ENCODE measurements around the gene RGS6.

Gene RGS6

DNA sequence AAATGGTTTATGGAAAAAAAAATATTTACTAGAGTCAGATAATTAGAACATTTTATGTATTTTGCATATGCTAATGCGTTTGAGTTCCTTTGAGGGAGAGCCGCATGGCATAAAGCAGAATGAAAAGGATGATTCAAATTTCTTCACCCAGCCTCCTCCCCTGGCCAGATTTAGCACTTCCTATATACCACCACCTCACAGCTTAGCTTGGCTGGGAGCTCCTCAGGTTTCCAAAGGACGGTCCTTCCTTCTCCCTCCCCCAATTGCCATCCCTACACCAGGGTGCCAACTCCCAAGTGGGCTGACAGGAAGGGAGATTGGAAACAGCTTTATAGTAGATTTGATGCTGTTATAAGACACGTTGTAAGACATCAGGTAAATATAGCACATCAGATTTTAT is 157.4 kb downstream of the RGS6 start:
- no peak for DNase-seq

DNA sequence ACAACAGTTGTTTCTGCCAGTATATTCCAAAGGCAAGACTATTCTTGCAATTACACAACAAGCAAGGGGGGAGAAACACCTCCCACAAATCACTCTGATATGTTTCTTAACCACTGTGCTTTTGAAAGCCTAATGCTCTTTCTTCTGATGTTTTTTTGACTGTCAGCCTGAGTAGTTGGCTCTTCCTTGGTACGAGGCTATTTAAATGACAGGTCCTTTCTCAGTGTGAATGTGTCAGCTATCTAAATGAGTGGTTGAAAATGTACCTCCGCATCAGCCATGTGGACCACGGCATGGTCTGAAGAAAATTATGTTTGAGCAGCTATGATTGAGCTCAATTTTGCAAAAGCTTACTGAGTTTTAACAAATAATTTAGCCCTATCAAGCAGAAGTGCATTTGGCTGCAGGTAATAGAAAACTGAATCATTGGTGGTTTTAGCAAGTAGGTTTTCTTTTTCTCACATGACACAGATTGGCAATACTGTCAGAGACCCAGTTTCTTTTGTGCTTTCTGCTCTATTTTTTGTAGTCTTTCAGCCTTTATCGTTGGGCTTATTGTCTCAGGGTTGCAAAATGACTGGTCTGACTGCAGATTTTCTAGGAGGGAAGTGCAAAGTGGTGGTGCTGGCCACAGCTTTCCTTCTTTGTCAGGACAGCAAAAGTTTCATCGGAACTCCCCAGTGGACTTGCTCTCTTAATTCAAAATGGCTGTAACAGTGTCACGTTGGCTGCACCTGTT is 162.8 kb downstream of the RGS6 start:
- DNase-seq: peak in 1 of 5 experiments; percentile 90

DNA sequence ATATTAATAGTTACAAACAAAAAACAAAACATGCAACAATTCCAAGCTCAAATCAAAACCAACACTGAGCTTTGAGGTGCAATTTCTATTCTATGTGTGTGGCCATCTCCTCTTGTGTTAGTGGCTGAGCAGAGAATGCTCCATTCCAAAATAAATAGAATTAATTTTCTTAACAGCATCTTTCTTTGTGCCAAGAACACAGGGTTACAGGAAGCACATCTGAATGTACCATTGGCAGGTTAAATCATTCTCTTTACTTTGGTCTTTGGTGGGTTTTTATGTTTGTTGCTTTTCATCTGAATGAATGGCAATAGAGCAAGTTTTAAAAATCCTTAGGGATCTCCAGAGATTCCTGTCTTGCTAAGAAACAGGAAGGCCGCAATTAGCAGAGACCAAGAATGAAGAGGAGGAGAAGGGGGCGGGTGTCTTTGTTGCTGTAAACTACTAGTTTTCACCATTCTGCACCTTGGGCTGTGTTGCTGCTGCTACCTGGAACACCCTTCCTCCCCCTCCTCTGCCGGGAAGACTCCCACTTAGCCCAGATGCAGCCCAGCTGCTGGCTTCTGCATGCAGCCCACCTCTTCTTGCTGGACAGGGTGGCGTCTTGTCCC is 165.0 kb downstream of the RGS6 start:
- no peak for DNase-seq

DNA sequence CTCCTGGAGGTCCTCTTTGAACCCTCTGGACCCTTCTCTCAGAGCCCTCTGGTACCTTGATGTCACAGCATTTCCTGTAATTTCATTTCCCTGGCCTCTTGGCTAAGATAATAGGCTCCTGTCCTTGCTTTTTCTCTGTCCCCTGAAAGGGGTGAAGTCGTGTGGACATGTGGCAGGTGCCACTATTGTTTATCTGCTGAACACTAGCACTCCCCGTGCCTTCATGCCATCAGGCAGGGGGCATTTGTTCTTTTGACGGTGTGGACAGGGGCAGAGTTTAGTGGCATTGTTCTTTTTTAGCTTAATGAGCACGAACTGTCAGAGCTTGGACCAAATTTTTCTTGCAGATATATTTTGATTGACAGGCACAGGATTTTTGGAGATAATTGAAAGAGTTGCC is 166.0 kb downstream of the RGS6 start:
- no peak for DNase-seq

DNA sequence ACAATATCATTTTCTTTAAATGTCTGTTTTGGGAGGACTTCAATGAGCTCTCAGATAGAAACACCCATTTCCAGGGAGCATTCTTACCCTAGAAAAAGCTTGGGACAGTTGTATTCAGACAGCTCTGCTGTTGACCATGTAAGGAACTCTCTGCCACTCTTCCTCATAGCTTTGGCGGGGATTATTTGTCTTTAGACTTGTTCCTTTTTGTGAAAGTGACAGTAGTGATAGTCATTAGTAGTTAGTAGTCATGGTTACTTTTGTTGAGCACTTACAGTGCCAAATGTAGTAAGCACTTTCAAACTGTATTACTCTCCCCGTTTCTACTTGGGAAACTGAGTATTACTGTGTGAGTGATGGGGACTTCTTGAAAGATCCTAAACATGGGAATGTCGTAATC is 167.3 kb downstream of the RGS6 start:
- no peak for DNase-seq

DNA sequence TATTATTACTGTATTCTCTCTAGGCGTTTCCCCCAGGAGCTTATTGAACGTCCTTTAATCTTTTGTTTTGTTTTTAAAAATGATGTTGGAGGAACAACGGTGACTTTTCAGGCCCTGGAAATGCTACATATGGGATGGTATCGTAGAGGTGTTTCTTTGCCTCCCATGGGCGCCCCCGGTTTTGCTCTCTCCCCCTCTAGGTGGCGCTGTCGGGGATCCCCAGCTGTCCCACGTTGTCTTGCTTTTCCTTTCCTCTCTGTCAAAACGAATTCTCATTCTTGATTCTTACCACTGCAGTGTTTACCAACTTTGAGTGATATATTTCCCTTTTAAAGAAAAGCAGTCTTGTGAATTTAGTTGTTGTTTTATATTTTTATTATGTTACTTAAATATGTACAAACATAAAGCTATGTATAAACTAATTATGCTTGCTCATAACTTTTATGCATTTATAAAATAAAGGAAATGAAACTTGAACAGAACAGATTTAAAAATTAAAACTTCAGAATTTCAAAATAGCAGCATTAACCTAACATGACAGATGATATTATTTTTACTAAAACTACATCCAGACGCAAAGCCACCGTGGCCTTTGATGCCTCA is 171.9 kb downstream of the RGS6 start:
- peak in 2 of 5 experiments; percentile 29 to 49 for DNase-seq

DNA sequence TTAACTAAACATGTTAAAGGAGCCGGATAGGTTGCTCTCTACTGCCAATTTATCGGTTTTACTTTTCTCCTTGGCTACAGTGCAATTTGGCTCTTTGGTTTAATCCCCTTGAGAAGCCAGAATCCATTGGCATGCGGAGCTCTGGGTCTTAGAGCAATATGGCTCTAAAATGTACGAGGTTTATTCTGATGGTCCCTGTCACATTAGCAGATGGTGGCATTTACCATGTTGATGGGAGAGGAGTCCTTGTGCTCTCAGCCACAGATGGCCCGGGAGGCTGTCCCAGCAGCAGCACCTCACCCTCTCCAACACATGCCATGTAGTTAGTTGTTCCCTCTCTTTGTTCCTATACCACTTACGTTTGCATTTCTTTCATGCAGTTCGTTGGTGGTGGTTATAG is 179.7 kb downstream of the RGS6 start:
- DNase-seq: no peak

DNA sequence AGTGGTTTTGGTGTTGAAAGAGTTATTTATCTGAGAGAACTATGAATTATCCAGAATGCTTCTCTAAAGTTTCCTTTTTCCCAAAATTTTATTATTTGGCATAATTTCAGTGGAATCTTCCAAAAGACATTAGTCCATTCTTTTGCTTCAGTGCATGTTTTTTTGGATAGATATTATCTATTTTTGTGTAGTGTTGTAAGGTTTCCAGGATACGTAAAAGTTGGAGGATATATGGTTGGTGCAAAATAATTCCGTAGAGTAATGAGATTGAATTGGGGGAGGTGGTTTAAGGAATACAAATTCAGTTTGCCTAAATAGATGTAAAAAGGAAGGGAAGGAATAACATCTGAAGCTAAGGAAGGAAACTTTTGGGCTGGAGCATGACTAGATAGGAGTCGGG is 186.6 kb downstream of the RGS6 start:
- no peak for DNase-seq

DNA sequence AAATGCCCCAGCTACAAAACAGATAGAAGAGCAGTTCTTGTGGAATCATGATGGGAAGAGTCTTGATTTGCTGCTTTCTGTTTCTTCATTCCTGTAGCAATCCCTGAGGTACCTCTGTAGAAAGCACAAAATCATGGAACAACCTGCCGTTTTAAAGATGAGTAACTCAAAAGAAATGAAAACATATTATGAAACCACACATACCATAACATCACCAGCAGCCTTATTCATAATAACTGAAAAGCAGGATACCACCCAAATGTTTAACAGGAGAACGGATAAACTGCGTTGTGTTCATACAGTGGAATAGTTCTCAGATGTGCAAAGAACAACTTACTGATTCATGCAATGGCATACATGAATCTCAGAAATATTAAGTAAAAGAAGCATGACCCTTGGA is 188.1 kb downstream of the RGS6 start:
- no peak for DNase-seq

DNA sequence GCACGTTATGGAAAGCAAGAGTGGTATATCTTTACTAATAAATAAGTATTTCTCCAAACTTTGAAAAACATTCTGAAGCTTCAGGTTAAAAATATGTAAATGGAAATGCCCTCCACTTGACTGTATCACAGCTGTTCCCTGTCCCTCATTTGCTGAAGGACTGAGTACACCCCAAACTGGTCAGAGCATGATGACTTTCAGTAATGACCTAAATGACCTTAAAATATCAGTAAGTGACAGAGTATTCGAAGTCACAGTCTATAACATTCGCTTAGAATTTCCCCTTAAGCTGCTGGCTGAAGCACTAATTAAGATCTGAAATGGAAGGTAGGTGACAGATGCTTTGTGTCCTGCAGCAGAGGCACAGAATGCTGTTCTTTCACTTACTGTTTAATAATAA is 191.5 kb downstream of the RGS6 start:
- DNase-seq: no peak

DNA sequence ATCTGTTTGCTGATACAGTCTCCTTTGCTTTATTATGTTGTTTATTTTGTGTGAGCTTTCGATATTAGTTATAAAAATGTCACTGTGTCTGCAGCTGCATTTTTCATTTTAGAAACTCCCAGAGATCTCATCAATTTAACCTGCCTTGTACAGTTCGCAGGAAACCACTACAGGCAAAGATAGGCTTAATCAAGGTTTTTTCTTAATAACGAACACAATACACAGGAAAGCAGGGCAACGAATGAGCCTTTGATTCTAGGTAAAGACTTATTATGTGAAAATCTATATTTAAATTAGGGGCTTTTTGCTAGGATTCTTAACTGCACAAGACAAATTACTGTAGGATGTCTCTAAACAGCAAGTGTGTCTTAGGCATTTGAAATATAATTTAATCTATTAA is 191.9 kb downstream of the RGS6 start:
- DNase-seq: peak in 1 of 5 experiments; percentile 80

DNA sequence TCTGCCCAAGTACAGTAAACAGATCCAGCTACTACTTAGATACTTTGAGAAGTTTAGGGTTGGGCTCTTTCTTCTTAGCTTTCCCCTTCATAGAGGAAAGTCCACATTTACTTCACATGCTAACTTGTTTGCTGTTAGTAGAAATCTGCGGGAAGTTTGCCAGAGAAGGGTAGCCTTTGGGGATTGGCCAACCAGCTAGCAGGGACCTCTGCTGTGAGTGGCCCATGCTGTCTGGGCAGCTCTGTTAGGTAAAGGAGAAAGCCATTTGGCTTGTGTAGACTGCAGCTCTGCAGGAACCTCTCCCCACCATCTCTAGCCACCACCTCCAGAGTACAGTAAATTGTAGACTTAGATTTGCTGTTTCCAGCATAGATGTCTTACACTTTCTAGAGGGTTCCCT is 193.9 kb downstream of the RGS6 start:
- no peak for DNase-seq

DNA sequence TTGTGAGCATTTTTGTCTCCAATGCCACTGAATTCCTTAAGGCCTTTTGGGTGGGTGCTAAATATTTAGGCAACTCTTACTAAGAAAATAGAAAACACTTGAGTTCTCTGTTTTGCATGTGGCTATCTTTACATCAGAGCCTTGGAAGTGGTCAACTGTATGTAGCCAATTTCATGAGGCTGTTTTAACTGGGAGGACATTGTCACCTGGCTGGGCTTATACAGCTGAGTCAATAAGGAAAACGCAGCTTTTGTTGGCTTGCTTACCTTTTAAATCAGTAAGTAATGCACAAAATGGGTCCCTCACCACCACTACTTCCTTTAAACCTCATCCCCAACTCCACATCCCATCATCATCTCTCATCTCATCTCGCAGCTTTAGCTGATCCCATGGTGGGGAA is 194.3 kb downstream of the RGS6 start:
- DNase-seq: no peak

DNA sequence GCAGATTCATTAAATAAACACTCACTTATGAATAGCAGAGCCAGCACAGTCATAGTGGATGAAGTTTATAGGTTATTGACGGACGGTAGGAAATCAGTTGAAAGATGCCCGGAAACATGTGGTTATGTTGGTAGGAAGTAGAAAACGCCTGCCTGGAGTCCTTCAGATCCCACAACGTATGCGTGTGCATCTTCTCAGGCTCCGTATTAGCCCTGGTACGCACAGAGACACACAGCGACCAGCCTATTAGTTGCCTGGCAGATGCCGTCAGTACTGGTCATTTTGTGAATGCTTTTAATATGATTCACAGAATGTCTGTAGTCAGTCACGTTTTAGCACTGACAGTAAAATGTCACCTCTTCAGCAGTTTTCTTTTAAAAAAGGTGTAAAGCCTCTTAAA is 196.4 kb downstream of the RGS6 start:
- peak in 1 of 5 experiments; percentile 66 for DNase-seq

DNA sequence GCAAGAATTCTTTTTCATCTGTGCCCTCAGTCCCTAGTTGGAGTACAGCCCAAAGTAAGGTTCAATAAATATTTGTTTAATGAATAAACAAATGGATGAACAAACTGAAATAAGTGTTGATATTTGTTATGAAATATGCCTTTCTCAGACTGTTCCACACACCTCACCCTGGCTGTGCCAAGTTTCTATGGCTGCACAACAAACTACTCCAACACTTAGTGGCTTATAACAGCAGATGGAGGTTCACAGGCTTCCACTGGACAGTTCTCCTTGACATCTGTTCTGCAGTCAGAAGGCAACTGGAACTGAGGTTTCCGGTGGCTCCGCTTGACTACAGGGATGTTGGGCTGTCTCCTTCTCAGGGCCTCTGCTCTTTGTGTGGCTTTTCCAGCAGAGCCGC is 197.1 kb downstream of the RGS6 start:
- no peak for DNase-seq

DNA sequence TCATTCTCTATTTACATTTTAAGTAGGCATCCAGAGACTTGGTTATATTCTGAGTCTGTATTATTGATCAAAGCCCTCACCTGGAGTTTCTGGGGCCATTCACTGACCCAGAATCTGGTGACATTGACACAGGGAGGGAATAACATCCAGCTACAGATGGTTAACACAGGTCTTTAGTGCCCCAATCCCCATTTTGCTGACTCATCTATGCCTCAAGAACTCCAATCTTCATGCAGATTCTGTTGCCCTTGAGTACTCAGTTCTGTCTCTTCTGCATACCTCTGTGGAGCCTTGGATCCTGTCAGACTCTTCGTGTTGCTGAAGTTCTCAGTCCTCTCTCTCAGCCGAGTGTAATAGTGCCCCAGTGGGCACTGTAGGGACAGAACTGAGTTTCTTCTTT is 208.9 kb downstream of the RGS6 start:
- DNase-seq: no peak

DNA sequence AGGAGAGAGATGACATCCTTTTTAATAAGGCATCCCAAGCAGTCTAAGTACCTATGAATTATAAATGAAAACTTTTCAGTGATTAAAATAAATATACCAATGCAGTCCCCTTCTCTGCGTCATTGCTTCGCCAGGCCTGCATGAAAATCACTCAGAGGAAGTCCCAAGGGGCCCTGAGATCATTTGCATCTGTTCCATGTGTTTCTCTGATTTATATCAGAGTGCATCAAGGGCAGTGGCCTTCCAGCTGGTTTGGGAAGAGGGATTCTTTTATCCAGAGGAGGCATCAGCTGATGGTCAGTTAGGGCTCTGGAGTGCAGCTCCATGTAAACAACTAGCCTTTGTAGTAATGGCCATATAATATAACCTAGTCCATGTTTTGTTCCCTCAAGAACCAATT is 210.1 kb downstream of the RGS6 start:
- DNase-seq: no peak

DNA sequence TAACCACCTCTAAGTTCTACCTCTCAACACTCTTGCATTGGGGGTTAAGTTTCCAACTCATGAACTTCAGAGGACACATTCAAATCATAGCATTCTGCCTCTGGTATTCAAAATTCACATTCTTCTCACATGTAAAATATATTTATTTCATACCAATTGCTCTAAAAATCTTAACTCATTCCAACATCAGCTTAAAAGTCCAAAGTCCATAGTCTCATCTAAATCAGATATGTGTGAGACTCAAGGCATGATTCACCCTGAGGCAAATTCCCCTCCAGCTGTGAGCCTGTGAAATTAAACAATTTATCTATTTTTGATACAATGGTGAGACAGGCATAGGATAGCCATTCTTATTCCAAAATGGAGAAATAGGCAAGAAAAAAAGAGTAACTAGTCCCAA is 214.0 kb downstream of the RGS6 start:
- no peak for DNase-seq

DNA sequence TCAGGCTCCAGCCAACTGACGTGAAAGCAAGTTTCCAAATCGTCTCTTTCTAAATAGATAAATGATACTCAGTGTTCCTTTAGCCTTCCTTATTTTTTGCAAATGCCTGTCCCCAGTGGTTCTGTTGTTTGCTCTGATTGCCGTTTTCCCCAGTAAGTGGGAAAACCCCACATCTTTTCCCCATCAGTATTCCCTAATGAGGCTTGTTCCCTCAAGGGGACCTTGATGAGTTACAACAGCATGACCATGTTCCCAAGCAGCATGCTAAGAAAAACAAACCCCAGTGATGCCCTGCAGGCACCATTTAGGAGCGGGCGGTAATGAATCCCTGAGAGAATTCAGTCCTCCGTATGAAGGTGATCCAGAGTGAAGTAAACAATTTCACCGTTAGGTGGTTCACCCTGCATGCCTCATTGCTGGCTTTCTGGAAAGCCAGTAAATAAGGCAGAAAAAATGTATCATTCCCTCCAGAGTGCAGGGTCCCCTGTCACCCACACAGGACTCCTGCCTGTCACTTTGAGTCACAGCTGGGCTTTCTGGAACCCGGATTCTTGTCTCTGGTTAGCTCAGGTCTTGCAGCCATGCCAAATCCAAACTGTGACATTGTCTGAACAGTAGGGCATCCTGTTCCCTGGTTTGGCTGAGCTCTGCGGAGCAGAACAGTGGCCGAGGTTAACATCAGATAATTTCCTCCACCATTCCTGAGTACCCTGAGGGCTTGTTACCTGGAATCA is 222.6 kb downstream of the RGS6 start:
- no peak for DNase-seq

DNA sequence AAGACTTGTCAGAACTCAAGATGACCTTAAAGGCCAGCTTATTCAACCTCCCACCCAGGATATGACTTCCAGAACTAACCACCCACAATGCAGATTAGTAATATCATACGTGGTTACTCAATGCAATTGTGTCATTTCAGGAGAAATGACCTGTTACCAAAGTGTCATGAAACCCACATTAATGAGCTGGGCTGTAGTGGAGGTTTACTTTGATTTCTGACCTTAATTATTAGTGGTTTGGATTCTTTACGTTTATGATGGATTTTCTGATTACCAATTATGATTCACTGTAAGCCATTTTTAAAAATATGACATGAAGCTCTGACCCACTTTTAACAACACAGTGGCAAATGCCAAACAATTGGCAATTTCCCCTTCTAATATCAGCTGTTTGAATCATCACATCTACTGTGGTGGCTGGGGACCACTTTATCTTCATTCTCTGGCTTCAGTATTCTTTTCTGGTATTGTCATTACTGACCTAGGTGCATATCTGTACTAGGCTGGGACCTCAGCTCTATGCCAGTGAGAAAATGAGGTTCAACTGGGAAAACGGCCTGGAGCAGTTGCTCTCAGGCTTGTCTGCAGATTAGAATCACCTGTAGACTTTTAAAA is 223.3 kb downstream of the RGS6 start:
- peak in 1 of 5 experiments; percentile 69 for DNase-seq

DNA sequence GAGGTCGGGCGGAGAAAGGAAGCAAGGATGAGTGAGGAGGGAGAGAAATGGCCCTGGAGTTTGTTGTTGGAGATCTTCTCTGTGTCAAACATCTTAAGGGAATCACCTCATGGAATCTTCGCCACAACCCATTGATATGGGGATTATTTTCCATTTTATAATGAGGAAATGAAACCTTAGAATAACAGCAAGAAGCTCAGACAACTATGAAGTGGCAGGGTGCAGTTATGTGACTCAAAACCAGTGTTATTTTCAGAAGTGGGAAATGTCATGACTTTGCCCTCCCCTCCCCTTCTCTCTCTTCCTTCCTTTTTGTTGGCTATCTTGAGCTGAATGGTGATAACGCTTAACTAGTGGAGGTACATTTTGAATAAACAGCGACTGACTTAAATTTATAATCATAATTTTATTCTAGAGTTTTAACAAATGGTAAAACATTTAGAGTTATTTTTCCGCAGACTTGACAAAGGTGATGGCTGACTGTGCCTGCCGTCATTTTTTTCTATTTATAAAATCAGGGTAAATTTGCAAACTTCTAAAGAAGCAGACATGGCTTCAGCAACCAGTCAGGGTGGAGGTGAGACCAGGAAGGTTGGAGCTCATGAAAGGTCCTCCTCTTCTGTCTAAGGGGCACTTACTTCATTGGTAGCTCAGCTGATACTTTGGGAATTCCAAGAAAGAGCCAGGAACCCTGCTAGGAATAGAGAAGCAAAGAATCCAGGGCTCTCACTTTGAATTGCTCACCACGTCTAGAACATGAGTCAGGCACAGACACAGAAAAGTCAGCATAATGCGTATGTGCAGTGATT is 232.4 kb downstream of the RGS6 start:
- DNase-seq: peak in 1 of 5 experiments; percentile 13

DNA sequence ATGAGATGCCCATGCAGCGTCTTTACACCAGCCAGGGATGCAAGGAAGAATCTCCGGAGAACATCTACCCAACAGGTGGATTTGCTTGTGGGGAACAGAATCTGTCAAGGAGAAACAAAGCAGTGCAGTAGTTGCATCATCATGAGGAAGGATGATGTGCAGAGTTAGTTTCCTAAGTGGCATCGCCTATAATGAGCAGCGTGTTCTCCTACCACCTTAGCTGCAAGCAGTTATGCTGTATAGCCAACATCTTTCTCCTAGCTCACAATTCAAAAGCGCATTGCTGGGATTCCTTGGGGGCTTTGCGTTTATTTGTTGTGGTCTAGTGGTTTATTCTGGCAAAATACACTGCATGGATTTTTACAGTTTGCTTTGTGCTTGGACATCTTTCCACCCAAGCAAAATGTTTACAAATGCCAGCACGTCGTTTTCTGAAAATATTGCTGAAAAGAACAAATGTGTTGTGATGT is 233.0 kb downstream of the RGS6 start:
- no peak for DNase-seq
